Activated T-helper 2 cell treated with anti-CD3 and anti-CD28 coated beads, Interferon-gamma antibody, Interleukin-2, Interleukin-4, amounts not matched to agents 10 μg/mL and 5 μg/mL and 100 μg/mL, durations not matched to agents 14 hours and 24 hours and 36 hours (primary cell): ENCODE results near the gene GALNTL6. TPM values are rescaled to one million over a fixed set of nuclear protein-coding genes. Genes with fewer than 3 reads are reported as not detected.
"Not testable (repeated sequence)": the region's sequence is repeated elsewhere in the genome, so short reads cannot be mapped to it uniquely, and the experiment has no call there.

Experiments
- DNase-seq: peaks from one replicate; pipeline ENCODE4 v3.0.0; 2021; ENCODE audit warnings: low spot score
- H3K27ac Mint-ChIP-seq: one replicate; pipeline ENCODE4 v1.8.0; 2021; ENCODE audit warnings: mixed read lengths
- H3K27me3 Mint-ChIP-seq: one replicate; pipeline ENCODE4 v1.8.0; 2021; ENCODE audit warnings: low read depth, mixed read lengths
- H3K36me3 Mint-ChIP-seq: one replicate; pipeline ENCODE4 v1.8.0; 2021; ENCODE audit warnings: low read depth, mixed read lengths
- H3K4me1 Mint-ChIP-seq: one replicate; pipeline ENCODE4 v1.8.0; 2021; ENCODE audit warnings: low read depth, mixed read lengths
- H3K4me3 Mint-ChIP-seq: one replicate; pipeline ENCODE4 v1.8.0; 2021; ENCODE audit warnings: low read depth, mild to moderate bottlenecking, moderate library complexity, mixed read lengths
- H3K9me3 Mint-ChIP-seq: one replicate; pipeline ENCODE4 v1.8.0; 2021; ENCODE audit warnings: mixed read lengths
- intact Hi-C: fragments of 100-400 bp; cut with micrococcal nuclease; formaldehyde crosslinking; loops from one replicate; pipeline ENCODE4 v1.15.1; 2023
- total RNA-seq: library from RNA; stranded (reverse); gene quantifications from 2 replicates; pipeline ENCODE4 v1.2.3, GENCODE V29; 2022

The GALNTL6 gene
- total RNA-seq, 1 donor from 2014 or later: not detected

DNA sequence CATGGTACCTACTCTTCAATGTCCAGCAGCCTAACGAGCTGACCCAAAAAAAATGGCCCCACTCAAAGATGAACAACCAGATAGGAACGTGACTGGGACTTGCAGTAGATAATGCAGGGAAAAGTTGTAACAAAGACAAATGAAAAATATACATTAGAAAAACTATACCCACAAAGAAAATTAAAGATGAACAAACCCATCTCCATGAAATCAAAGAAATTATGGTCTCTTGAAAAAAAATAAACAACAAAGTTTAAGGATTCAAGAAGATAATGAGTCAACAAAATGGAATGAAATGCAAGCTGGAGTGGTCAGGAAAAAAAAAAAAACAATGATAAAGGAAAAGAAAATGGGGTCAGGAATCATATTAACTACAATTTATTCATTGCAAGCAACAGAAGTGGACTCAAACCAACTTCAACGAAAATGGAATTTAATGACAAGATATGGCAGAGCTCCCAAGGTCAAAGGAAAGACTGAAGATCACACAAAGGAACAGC lies 1045.6 kb downstream of the GALNTL6 start:
- Mint-ChIP-seq H3K9me3 (no peaks in the 10 kb centered on the region), H3K27me3 (no peaks in the 10 kb centered on the region), H3K36me3 (no peaks in the 10 kb centered on the region), H3K4me1 (no peaks in the 10 kb centered on the region), H3K27ac (no peak overlapping the region), H3K4me3 (no peak overlapping the region)
- DNase-seq: no peak
- intact Hi-C loops: no loop called here

DNA sequence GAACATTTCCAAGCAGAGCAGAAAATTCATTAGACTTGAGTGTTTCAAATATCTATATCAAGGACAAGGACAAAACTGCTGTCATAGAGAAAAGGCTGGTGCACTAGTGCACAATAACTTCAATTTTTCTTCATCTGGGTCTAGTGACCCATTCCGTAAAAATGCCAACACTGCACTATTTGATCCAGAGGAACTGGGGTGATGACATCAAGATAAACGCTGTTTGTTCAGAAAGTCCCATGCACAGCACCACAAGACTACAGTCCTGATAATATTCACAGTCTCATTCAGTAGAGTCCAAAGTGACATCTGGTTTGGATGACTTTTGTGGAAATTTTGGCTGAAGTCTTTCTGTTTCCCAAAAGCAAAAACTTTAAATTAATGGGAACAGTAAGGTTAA lies 1051.9 kb downstream of the GALNTL6 start:
- H3K9me3 Mint-ChIP-seq: no peaks in the 10 kb centered on the region
- no peak for DNase-seq
- intact Hi-C loops: no loop called here
- H3K36me3 Mint-ChIP-seq: no peaks in the 10 kb centered on the region
- no peak overlapping the region for H3K27ac Mint-ChIP-seq
- H3K4me3 Mint-ChIP-seq: no peak overlapping the region
- H3K4me1 Mint-ChIP-seq: no peaks in the 10 kb centered on the region
- no peaks in the 10 kb centered on the region for H3K27me3 Mint-ChIP-seq

DNA sequence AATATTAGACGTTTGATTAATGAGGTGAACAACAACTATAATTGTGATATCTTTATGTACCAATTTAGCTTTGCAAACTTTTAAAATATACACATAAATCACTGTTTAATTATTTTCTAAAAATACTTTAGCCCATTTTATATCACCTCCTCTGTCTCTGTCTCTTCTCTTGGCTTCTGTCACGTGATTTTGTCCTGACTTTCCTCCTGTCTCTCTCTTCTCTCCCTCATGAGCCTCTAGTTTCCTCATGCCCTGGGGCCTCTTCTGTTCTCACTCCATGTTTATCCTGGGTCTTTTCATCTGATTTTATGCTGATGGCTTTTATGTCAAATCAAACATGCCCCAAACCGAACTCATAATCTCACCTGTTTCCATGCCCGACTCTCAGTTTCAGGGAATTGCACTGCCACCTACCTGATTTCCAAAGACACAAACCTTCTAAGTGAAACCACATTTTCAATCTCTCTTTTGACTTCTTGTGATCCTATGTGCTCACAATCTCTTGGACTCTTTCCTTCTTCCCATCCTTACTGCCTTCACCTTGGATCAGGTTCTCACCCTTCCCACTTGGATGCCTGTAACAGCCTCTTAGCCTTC lies 1052.4 kb downstream of the GALNTL6 start:
- no peak for DNase-seq
- no peaks in the 10 kb centered on the region for H3K9me3 Mint-ChIP-seq
- no peak overlapping the region for H3K4me3 Mint-ChIP-seq
- no peaks in the 10 kb centered on the region for H3K4me1 Mint-ChIP-seq
- intact Hi-C loops: no loop called here
- no peaks in the 10 kb centered on the region for H3K36me3 Mint-ChIP-seq
- no peak overlapping the region for H3K27ac Mint-ChIP-seq
- no peaks in the 10 kb centered on the region for H3K27me3 Mint-ChIP-seq

DNA sequence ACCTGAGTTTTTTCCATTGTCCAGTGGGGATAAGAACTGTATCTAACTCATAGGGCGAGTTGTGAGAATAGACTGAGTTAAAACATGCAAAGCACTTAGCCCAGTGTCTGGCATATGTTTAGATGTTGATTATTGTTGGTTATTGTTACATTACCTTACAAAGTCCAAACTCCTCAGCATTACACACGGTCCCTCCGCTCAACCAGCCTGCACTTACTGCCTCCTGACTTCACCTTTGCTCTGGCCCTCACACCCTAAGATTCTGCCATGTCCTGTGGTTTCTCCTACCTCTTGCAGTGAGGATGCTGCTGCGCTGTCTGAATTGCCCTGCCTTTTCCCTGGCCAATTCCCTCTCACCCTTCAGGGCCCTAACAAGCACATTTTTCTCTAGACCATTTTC lies 1053.2 kb downstream of the GALNTL6 start:
- DNase-seq: no peak
- Mint-ChIP-seq H3K27me3 (no peaks in the 10 kb centered on the region), H3K36me3 (no peaks in the 10 kb centered on the region), H3K9me3 (no peaks in the 10 kb centered on the region), H3K4me1 (no peaks in the 10 kb centered on the region), H3K27ac (no peak overlapping the region), H3K4me3 (no peak overlapping the region)
- intact Hi-C loops: no loop called here

DNA sequence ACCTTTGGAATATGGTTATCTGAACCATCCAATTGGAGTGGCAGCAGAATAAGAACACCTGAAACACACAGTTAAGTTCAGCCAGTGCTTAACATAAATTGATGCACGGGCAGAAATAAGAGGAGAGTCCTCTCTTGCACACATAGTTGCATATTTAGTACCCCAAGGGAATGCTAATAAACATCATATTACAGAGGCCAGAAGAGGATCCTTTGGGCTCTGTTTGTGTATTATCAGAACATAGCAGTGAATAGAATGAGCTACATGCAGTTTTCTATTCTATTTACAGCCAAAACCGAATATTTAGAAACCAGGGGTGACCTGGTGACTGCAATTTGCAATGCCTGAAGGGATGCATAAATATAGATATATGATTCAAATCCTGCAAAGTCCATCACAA lies 1054.6 kb downstream of the GALNTL6 start:
- H3K27me3 Mint-ChIP-seq: no peaks in the 10 kb centered on the region
- H3K4me1 Mint-ChIP-seq: no peaks in the 10 kb centered on the region
- H3K4me3 Mint-ChIP-seq: no peak overlapping the region
- no peak overlapping the region for H3K27ac Mint-ChIP-seq
- no peaks in the 10 kb centered on the region for H3K36me3 Mint-ChIP-seq
- DNase-seq: no peak
- H3K9me3 Mint-ChIP-seq: no peaks in the 10 kb centered on the region
- intact Hi-C loops: no loop called here

DNA sequence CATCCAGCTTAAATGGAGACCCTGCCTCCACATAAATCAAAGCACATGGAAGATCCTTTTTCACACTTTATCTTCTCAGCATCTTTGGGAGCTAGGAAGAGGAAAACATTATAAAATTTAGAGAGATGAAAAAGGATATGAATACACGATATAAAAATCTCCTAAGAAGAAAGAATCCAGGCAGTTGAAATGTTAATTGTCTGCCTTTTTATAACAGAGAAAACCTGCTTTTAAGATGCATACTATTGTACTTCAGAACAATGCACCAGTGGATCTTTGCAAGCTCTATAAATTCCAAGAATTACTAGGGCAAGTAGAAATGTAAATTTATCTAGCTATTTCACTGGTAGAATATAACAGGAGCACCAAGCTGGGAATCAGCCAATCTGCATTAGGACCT lies 1055.1 kb downstream of the GALNTL6 start:
- Mint-ChIP-seq H3K27ac (no peak overlapping the region), H3K27me3 (no peaks in the 10 kb centered on the region), H3K4me3 (no peak overlapping the region), H3K4me1 (no peaks in the 10 kb centered on the region), H3K36me3 (no peaks in the 10 kb centered on the region), H3K9me3 (no peaks in the 10 kb centered on the region)
- intact Hi-C loops: no loop called here
- DNase-seq: no peak

DNA sequence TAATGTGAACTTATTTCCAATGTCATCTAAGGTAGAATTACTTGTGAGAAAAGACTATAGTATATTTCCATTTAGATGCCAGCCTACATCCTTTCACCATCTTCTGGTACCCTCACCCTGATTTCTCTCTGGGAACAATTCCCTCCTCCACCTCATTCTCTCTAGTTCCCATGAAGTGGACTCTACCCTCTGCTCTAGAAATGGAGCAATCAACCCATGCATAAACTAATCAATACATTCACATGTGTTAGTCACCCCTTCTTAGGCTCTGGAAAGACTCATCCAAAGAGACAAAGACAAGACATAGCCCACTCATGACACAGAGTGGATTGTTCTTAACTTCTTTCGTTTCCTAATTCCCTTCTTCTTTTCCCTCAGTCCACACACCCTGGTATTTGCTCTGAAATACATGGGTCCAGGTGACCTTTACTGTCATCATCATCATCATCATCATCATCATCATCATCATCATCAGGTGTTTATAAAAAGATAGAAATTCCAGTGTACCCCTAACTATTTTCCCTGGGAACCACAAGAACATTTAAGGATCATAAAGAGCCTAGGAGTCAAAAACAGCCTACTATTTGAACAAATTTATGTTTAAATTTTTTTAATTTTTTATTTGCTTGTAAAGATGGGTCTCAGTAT lies 1056.5 kb downstream of the GALNTL6 start:
- DNase-seq: no peak
- Mint-ChIP-seq H3K4me1 (no peaks in the 10 kb centered on the region), H3K9me3 (no peaks in the 10 kb centered on the region), H3K36me3 (no peaks in the 10 kb centered on the region), H3K27ac (no peak overlapping the region), H3K27me3 (no peaks in the 10 kb centered on the region), H3K4me3 (no peak overlapping the region)
- intact Hi-C loops: no loop called here

DNA sequence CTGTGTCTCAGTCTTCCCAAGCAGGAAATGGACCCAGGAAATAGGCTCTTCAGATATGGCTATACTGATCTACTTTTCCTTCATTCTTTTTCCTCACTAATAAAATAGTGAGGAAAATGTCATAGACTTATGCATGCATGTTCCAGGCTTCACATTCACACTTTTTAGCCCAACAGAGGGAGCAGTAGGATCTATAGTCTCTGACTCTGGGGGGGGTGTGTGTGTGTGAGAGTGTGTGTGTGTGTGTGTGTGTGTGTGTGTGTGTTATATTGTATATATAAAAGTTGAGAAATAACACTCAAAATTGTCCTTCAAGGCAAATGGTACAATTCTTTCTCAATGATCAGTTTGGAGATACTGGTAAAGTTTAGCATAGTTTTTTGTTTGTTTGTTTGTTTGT lies 1058.2 kb downstream of the GALNTL6 start:
- Mint-ChIP-seq H3K4me3 (no peak overlapping the region), H3K27me3 (no peaks in the 10 kb centered on the region), H3K9me3 (no peaks in the 10 kb centered on the region), H3K4me1 (no peaks in the 10 kb centered on the region), H3K36me3 (no peaks in the 10 kb centered on the region), H3K27ac (no peak overlapping the region)
- intact Hi-C loops: no loop called here
- DNase-seq: no peak

DNA sequence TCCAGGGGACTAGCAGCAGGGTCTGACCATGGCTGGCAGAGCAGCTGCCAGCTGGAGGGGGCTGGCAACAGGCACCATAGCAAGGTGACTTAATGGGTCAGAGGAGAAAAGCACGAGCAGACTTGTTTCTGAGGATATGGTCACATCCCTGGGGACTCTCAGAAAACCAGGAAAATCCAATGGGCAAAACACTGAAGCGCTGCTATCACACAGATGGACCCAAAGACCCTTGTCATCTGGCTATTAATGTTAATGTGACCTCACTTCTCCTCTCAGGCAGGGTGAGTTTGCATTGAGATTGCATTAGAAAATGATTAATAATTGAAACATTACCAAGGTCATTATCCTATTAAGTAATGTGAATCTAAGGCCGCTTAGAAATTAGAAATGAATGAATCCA lies 1061.7 kb downstream of the GALNTL6 start:
- no peaks in the 10 kb centered on the region for H3K4me1 Mint-ChIP-seq
- no peak for DNase-seq
- no peak overlapping the region for H3K4me3 Mint-ChIP-seq
- H3K9me3 Mint-ChIP-seq: no peaks in the 10 kb centered on the region
- no peaks in the 10 kb centered on the region for H3K36me3 Mint-ChIP-seq
- H3K27ac Mint-ChIP-seq: no peak overlapping the region
- no peaks in the 10 kb centered on the region for H3K27me3 Mint-ChIP-seq
- intact Hi-C loops: no loop called here

DNA sequence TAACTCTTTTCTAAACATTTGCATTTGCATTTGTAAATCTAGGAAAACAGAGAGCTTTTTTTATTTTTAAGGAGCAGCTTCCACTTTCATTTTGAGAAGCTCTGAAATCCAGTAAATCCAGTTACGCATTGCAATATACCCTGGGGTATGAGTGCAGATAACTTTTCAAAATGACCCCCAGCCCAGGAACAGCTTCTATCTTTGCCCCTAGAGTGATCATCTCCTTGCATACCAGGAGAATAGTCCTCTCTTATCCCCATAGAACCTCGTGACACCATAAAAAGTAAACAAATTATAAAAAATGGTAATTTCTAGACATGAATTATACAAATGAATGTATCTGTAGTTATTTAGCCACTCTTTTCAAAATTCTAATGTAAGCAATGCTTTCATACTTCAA lies 1063.2 kb downstream of the GALNTL6 start:
- H3K4me3 Mint-ChIP-seq: no peak overlapping the region
- H3K27me3 Mint-ChIP-seq: no peaks in the 10 kb centered on the region
- no peaks in the 10 kb centered on the region for H3K4me1 Mint-ChIP-seq
- DNase-seq: no peak
- H3K36me3 Mint-ChIP-seq: no peaks in the 10 kb centered on the region
- intact Hi-C loops: no loop called here
- no peaks in the 10 kb centered on the region for H3K9me3 Mint-ChIP-seq
- H3K27ac Mint-ChIP-seq: no peak overlapping the region

DNA sequence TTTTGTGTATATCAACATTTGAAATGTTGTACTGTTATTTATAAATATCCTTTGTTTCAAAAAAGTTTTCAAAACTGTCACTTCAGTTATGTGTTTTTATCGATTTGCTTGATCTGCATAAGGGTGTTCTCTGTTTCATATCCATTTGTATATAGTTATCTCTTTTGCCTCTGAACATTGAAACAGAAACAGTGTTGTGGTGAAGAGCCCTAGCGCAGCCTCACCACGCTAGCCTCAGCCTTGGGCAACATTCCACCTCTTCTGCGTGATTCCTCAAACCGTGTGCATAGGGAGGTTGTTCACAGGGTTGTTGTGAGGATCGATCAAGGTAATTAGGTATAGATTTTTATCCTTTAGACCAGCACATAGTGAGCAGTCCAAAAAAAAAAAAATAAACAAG lies 1068.4 kb downstream of the GALNTL6 start:
- DNase-seq: no peak
- Mint-ChIP-seq H3K27ac (no peak overlapping the region), H3K27me3 (no peaks in the 10 kb centered on the region), H3K9me3 (peaks cover 6% of the 10 kb centered on the region), H3K4me1 (no peaks in the 10 kb centered on the region), H3K4me3 (no peak overlapping the region), H3K36me3 (no peaks in the 10 kb centered on the region)
- intact Hi-C loops: no loop called here

DNA sequence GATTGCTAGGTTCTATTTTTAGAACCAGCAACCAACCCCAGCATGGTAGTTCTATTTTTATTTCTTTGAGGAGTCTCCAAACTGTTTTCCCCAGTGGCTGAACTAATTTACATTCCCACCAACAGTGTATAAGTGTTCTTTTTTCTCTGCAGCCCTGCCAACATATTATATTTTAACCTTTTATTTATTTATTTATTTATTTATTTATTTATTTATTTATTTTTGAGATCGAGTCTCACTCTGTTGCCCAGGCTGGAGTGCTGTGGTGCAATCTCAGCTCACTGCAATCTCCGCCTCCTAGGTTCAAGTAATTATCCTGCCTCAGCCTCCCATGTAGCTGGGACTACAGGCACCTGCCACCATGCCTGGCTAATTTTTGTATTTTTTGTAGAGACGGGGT lies 1074.2 kb downstream of the GALNTL6 start:
- H3K4me3 Mint-ChIP-seq, H3K9me3 Mint-ChIP-seq, DNase-seq, H3K27me3 Mint-ChIP-seq, intact Hi-C loops, H3K36me3 Mint-ChIP-seq, H3K27ac Mint-ChIP-seq, H3K4me1 Mint-ChIP-seq: not testable (repeated sequence)

DNA sequence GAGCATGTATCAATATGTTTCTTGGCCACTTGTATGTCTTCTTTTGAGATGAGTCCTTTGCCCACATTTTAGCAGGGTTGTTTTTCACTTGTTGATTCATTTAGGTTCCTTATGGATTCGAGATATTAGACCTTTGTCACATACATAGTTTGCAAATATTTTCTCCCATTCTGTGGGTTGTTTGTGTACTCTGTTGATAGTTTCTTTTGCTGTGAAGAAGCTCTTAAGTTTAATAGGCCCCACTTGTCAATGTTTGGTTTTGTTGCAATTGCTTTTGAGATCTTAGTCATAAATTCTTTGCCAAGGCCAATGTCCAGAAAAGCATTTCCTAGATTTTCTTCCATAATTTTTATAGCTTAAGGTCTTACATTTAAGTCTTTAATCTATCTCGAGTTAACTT lies 1074.8 kb downstream of the GALNTL6 start:
- Mint-ChIP-seq H3K27me3 (no peaks in the 10 kb centered on the region), H3K4me3 (no peak overlapping the region), H3K27ac (no peak overlapping the region), H3K9me3 (peaks cover 6% of the 10 kb centered on the region), H3K4me1 (no peaks in the 10 kb centered on the region), H3K36me3 (no peaks in the 10 kb centered on the region)
- DNase-seq: no peak
- intact Hi-C loops: no loop called here

DNA sequence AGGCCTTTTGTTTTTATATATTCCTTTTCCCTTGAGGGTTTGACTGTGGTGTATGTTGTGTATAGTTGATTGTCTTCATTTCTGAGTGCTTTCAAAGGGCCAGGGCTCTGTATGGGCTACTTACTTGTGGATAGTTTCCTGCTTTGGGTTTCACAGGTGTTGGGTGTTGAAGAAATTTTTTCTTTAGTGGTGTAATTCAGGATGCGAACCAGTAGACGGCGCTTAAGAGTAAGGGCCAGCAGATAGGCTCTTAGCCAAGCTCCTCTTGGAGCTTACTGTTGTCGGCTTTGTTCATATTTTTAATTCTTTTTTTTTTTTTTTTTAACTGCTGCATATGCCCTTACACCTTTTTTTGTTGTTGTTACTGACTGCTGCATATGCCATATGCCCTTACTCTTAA lies 1079.1 kb downstream of the GALNTL6 start:
- Mint-ChIP-seq H3K27ac (no peak overlapping the region), H3K4me3 (no peak overlapping the region), H3K9me3 (peaks cover 8% of the 10 kb centered on the region), H3K4me1 (no peaks in the 10 kb centered on the region), H3K27me3 (no peaks in the 10 kb centered on the region), H3K36me3 (no peaks in the 10 kb centered on the region)
- no peak for DNase-seq
- intact Hi-C loops: no loop called here
